Ishikawa (cell line): ENCODE data around the gene WSB1.

Source experiments
- CREB1 ChIP-seq: IDR thresholded peaks from 2 replicates; pipeline ENCODE4 v1.6.1; 2012; ENCODE audit warnings: low read depth
- EP300 ChIP-seq: IDR thresholded peaks from 2 replicates; pipeline ENCODE4 v1.6.1; 2012; ENCODE audit warnings: borderline replicate concordance
- RAD21 ChIP-seq: IDR thresholded peaks from 2 replicates; pipeline ENCODE4 v1.6.1; 2012; ENCODE audit warnings: low read depth
- TAF1 ChIP-seq: IDR thresholded peaks from 2 replicates; pipeline ENCODE4 v1.6.1; 2012; ENCODE audit warnings: low read depth, mild to moderate bottlenecking
- TEAD4 ChIP-seq: IDR thresholded peaks from 2 replicates; pipeline ENCODE4 v1.6.1; 2012
- YY1 ChIP-seq: IDR thresholded peaks from 2 replicates; pipeline ENCODE4 v1.6.1; 2012; ENCODE audit warnings: low read depth
- TF ChIP-seq, protein P1 (sequence below): IDR thresholded peaks from 2 replicates; pipeline ENCODE4 v1.6.1; 2012
- TF ChIP-seq, protein P2 (sequence below): IDR thresholded peaks from 2 replicates; pipeline ENCODE4 v1.6.1; 2012; ENCODE audit warnings: low read depth, mild to moderate bottlenecking

DNA sequence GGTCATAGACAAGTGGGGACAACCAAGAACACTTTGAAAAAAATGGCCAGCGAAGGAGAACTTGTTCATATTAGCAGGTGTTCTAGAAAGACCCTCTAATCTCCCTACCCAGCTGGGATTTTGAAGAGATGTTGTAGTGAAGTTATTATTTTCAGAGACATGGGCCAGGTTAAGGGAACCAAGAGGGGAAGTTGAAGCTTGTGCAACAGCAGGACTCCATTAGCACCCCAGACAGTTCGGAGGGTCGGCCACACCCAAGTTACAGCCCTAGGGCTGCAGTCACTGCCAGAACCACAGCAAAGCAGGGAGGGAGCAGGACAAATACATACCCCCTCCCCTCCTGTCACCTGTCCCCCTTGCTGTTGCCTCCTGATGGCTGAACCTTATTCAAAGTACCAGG lies 42.3 kb downstream of the WSB1 start:
- no peak for TF ChIP-seq CREB1
- TF ChIP-seq, protein P1, sequence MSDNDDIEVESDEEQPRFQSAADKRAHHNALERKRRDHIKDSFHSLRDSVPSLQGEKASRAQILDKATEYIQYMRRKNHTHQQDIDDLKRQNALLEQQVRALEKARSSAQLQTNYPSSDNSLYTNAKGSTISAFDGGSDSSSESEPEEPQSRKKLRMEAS, result no peak
- TF ChIP-seq, protein P2, sequence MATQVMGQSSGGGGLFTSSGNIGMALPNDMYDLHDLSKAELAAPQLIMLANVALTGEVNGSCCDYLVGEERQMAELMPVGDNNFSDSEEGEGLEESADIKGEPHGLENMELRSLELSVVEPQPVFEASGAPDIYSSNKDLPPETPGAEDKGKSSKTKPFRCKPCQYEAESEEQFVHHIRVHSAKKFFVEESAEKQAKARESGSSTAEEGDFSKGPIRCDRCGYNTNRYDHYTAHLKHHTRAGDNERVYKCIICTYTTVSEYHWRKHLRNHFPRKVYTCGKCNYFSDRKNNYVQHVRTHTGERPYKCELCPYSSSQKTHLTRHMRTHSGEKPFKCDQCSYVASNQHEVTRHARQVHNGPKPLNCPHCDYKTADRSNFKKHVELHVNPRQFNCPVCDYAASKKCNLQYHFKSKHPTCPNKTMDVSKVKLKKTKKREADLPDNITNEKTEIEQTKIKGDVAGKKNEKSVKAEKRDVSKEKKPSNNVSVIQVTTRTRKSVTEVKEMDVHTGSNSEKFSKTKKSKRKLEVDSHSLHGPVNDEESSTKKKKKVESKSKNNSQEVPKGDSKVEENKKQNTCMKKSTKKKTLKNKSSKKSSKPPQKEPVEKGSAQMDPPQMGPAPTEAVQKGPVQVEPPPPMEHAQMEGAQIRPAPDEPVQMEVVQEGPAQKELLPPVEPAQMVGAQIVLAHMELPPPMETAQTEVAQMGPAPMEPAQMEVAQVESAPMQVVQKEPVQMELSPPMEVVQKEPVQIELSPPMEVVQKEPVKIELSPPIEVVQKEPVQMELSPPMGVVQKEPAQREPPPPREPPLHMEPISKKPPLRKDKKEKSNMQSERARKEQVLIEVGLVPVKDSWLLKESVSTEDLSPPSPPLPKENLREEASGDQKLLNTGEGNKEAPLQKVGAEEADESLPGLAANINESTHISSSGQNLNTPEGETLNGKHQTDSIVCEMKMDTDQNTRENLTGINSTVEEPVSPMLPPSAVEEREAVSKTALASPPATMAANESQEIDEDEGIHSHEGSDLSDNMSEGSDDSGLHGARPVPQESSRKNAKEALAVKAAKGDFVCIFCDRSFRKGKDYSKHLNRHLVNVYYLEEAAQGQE, result no peak
- no peak for TF ChIP-seq EP300
- no peak for TF ChIP-seq RAD21
- TF ChIP-seq TEAD4, result no peak
- no peak for TF ChIP-seq TAF1
- TF ChIP-seq YY1, result no peak
